HepG2 (cell line): Measurements from ENCODE around the gene ABRACL. TPM values are rescaled to one million over a fixed set of nuclear protein-coding genes. Genes with fewer than 3 reads are reported as not detected.
A peak's percentile ranks its signal among the peaks of the same experiment; 100 is the strongest.

Experiments used
- GPN1 ChIP-seq: sonication (generic); formaldehyde crosslinking; IDR thresholded peaks from 2 replicates; pipeline ENCODE4 v1.5.1; 2020; ENCODE audit warnings: missing genetic modification reagents, borderline replicate concordance
- KLF15 ChIP-seq: sonication (generic); formaldehyde crosslinking; IDR thresholded peaks from 2 replicates; pipeline ENCODE4 v1.8.1; 2023; ENCODE audit warnings: borderline replicate concordance, mild to moderate bottlenecking, inconsistent platforms, missing genetic modification reagents, mixed read lengths
- MIXL1 ChIP-seq: IDR thresholded peaks from 2 replicates; pipeline ENCODE4 v1.6.1; 2016
- TBX2 ChIP-seq: sonication (generic); formaldehyde crosslinking; IDR thresholded peaks from 2 replicates; pipeline ENCODE4 v1.5.0; 2020; ENCODE audit warnings: missing genetic modification reagents, mild to moderate bottlenecking, borderline replicate concordance
- ZBTB7A ChIP-seq: sonication (generic); formaldehyde crosslinking; IDR thresholded peaks from 2 replicates; pipeline ENCODE4 v1.8.0; 2022; ENCODE audit warnings: mild to moderate bottlenecking, missing genetic modification reagents
- ZFP1 ChIP-seq: IDR thresholded peaks from 2 replicates; pipeline ENCODE4 v1.6.1; 2016
- ZNF207 ChIP-seq: fragments of 450-650 bp; IDR thresholded peaks from 2 replicates; pipeline ENCODE4 v1.6.1; 2016; ENCODE audit warnings: antibody characterized with exemption, borderline replicate concordance
- ZNF225 ChIP-seq: sonication (generic); formaldehyde crosslinking; IDR thresholded peaks from 2 replicates; pipeline ENCODE4 v1.4.0; 2020; ENCODE audit warnings: mild to moderate bottlenecking, missing genetic modification reagents
- ZNF598 ChIP-seq: sonication (generic); formaldehyde crosslinking; IDR thresholded peaks from 2 replicates; pipeline ENCODE4 v1.5.1; 2020; ENCODE audit warnings: mild to moderate bottlenecking, missing genetic modification reagents, borderline replicate concordance
- polyA plus RNA-seq, 8 experiments: library from polyadenylated mRNA; depleted of rRNA in 3 of 8; stranded (reverse) in 7 of 8; unstranded in 1 of 8; fragments of >200 nt; fragmentation: Illumina TruSeq in 4 of 8; extraction: Trizol in 4 of 8; gene quantifications; 2 replicates each; pipeline versions ENCODE4 v1.2.1 to v1.2.3, GENCODE V29; 2011 to 2016; ENCODE audit warnings: low read depth in 4 of 8, missing spikeins in 1 of 8, mixed read lengths in 1 of 8; ENCODE audit not compliant: insufficient read depth in 1 of 8
- total RNA-seq, 5 experiments: library from RNA; depleted of rRNA; stranded (reverse); fragments of >200 nt; fragmentation: Illumina TruSeq; extraction: Trizol; gene quantifications; 2 replicates each; pipeline ENCODE4 v1.2.3, GENCODE V29; 2016; ENCODE audit warnings: low read depth in 1 of 5
- TF ChIP-seq, protein P1 (sequence below): fragments of 450-650 bp; IDR thresholded peaks from 2 replicates; pipeline ENCODE4 v1.6.1; 2016
- TF ChIP-seq, protein P2 (sequence below): sonication (generic); formaldehyde crosslinking; IDR thresholded peaks from 2 replicates; pipeline ENCODE4 v1.9.0; 2021; ENCODE audit warnings: mild to moderate bottlenecking, missing genetic modification reagents
- TF ChIP-seq, protein P3 (sequence below): IDR thresholded peaks from 2 replicates; pipeline ENCODE4 v1.6.1; 2012; ENCODE audit warnings: low read depth, low read length, improper control_type of control experiment
- TF ChIP-seq, protein P4 (sequence below): sonication (generic); formaldehyde crosslinking; conservative IDR thresholded peaks from 2 replicates; pipeline ENCODE4 v1.4.0; 2020; ENCODE audit warnings: missing genetic modification reagents
- TF ChIP-seq, protein P5 (sequence below): sonication (generic); formaldehyde crosslinking; IDR thresholded peaks from 2 replicates; pipeline ENCODE4 v1.8.0; 2022; ENCODE audit warnings: missing genetic modification reagents, mild to moderate bottlenecking, moderate library complexity, borderline replicate concordance

The ABRACL gene
- total and polyA plus RNA-seq, 2 of the 13 experiments (the other 11 are each of a cell fraction or from before 2014, with no cell fraction given): 1.4 to 5.4 TPM

DNA sequence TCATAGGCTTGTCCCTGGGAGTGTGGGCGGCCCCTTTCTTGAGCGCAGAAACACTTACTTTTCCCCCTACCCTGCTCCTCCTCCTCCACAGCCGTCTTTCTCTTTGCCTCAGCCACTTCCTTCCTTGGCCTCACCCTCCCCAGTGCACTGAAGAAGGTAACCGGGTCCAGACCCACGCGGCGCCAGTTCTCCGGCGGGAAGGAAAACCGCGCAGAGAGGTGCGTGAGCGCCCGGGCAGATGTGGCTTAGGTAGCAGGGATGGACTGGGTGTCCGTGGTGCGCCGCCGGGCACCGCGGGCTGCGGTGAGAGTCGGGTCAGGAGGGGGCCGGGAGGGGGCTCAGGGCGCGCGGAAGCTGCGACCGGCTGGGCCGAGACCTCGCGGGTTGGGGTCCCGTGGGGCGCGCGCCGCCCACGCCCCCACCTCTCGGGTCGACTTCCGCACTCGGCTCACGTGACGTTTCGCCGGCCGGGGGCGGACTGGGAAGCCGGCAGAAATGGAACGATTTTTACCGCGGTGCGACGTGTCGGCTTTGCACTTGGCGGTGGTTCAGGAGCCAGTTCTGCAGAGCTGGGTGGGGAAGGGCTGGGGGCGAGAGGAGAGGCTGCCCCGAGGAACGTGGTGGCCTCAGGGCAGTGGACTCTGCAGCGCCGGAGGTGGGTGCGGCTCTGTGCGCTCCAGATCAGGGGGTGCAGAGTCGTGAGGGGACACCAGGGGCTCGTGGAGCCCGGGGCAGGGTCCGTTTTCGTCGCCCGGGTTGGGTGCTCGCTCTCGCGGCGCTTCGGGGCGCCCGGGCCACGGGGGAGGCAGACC lies at the start of gene ABRACL (continued):
- TF ChIP-seq GPN1 (CRISPR knock-in tag) (no peak), MIXL1 (CRISPR knock-in tag) (no peak), TBX2 (peak; percentile 34; the same call in 1 of the 2 replicates), ZNF598 (CRISPR knock-in tag) (peak; percentile 39; the same call in 1 of the 2 replicates), ZBTB7A (CRISPR knock-in tag) (peak; percentile 69), ZFP1 (no peak), KLF15 (CRISPR knock-in tag) (no peak), ZNF225 (CRISPR knock-in tag) (0 out of 2 replicates have a peak, but pooled peaks have one; percentile 67), ZNF207 (no peak)
- TF ChIP-seq, protein P1, sequence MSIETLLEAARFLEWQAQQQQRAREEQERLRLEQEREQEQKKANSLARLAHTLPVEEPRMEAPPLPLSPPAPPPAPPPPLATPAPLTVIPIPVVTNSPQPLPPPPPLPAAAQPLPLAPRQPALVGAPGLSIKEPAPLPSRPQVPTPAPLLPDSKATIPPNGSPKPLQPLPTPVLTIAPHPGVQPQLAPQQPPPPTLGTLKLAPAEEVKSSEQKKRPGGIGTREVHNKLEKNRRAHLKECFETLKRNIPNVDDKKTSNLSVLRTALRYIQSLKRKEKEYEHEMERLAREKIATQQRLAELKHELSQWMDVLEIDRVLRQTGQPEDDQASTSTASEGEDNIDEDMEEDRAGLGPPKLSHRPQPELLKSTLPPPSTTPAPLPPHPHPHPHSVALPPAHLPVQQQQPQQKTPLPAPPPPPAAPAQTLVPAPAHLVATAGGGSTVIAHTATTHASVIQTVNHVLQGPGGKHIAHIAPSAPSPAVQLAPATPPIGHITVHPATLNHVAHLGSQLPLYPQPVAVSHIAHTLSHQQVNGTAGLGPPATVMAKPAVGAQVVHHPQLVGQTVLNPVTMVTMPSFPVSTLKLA: no peak
- TF ChIP-seq, protein P2, sequence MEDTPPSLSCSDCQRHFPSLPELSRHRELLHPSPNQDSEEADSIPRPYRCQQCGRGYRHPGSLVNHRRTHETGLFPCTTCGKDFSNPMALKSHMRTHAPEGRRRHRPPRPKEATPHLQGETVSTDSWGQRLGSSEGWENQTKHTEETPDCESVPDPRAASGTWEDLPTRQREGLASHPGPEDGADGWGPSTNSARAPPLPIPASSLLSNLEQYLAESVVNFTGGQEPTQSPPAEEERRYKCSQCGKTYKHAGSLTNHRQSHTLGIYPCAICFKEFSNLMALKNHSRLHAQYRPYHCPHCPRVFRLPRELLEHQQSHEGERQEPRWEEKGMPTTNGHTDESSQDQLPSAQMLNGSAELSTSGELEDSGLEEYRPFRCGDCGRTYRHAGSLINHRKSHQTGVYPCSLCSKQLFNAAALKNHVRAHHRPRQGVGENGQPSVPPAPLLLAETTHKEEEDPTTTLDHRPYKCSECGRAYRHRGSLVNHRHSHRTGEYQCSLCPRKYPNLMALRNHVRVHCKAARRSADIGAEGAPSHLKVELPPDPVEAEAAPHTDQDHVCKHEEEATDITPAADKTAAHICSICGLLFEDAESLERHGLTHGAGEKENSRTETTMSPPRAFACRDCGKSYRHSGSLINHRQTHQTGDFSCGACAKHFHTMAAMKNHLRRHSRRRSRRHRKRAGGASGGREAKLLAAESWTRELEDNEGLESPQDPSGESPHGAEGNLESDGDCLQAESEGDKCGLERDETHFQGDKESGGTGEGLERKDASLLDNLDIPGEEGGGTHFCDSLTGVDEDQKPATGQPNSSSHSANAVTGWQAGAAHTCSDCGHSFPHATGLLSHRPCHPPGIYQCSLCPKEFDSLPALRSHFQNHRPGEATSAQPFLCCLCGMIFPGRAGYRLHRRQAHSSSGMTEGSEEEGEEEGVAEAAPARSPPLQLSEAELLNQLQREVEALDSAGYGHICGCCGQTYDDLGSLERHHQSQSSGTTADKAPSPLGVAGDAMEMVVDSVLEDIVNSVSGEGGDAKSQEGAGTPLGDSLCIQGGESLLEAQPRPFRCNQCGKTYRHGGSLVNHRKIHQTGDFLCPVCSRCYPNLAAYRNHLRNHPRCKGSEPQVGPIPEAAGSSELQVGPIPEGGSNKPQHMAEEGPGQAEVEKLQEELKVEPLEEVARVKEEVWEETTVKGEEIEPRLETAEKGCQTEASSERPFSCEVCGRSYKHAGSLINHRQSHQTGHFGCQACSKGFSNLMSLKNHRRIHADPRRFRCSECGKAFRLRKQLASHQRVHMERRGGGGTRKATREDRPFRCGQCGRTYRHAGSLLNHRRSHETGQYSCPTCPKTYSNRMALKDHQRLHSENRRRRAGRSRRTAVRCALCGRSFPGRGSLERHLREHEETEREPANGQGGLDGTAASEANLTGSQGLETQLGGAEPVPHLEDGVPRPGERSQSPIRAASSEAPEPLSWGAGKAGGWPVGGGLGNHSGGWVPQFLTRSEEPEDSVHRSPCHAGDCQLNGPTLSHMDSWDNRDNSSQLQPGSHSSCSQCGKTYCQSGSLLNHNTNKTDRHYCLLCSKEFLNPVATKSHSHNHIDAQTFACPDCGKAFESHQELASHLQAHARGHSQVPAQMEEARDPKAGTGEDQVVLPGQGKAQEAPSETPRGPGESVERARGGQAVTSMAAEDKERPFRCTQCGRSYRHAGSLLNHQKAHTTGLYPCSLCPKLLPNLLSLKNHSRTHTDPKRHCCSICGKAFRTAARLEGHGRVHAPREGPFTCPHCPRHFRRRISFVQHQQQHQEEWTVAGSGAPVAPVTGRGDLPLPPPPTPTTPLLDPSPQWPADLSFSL (CRISPR knock-in tag): no peak
- TF ChIP-seq, protein P3, sequence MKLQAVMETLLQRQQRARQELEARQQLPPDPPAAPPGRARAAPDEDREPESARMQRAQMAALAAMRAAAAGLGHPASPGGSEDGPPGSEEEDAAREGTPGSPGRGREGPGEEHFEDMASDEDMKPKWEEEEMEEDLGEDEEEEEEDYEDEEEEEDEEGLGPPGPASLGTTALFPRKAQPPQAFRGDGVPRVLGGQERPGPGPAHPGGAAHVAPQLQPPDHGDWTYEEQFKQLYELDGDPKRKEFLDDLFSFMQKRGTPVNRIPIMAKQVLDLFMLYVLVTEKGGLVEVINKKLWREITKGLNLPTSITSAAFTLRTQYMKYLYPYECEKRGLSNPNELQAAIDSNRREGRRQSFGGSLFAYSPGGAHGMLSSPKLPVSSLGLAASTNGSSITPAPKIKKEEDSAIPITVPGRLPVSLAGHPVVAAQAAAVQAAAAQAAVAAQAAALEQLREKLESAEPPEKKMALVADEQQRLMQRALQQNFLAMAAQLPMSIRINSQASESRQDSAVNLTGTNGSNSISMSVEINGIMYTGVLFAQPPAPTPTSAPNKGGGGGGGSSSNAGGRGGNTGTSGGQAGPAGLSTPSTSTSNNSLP: no peak
- TF ChIP-seq, protein P4, sequence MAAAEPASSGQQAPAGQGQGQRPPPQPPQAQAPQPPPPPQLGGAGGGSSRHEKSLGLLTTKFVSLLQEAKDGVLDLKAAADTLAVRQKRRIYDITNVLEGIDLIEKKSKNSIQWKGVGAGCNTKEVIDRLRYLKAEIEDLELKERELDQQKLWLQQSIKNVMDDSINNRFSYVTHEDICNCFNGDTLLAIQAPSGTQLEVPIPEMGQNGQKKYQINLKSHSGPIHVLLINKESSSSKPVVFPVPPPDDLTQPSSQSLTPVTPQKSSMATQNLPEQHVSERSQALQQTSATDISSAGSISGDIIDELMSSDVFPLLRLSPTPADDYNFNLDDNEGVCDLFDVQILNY (CRISPR knock-in tag): no peak
- TF ChIP-seq, protein P5, sequence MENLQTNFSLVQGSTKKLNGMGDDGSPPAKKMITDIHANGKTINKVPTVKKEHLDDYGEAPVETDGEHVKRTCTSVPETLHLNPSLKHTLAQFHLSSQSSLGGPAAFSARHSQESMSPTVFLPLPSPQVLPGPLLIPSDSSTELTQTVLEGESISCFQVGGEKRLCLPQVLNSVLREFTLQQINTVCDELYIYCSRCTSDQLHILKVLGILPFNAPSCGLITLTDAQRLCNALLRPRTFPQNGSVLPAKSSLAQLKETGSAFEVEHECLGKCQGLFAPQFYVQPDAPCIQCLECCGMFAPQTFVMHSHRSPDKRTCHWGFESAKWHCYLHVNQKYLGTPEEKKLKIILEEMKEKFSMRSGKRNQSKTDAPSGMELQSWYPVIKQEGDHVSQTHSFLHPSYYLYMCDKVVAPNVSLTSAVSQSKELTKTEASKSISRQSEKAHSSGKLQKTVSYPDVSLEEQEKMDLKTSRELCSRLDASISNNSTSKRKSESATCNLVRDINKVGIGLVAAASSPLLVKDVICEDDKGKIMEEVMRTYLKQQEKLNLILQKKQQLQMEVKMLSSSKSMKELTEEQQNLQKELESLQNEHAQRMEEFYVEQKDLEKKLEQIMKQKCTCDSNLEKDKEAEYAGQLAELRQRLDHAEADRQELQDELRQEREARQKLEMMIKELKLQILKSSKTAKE (CRISPR knock-in tag): 0 out of 2 replicates have a peak, but pooled peaks have one; percentile 34
